Activated CD4-positive, alpha-beta T cell treated with anti-CD3 and anti-CD28 coated beads for 36 hours (primary cell): Measurements from ENCODE around the gene KNDC1. TPM values are rescaled to one million over a fixed set of nuclear protein-coding genes. Genes with fewer than 3 reads are reported as not detected.

Experiments
- ATAC-seq: fragments of 200-7000 bp; cut with Tn5 transposase; one replicate; pipeline ENCODE4 v1.10.0; 2021; ENCODE audit warnings: mild to moderate bottlenecking, moderate library complexity
- CTCF ChIA-PET: fragments of 350-600 bp; sonication (Branson Sonifier 250); formaldehyde crosslinking; loops from one replicate; lab custom pipeline; 2021; ENCODE audit warnings: antibody characterized with exemption; lab: Charles Lee
- POLR2A ChIA-PET: fragments of 350-600 bp; sonication (Branson Sonifier 250); formaldehyde crosslinking; loops from one replicate; lab custom pipeline; 2021; ENCODE audit warnings: antibody characterized with exemption, inconsistent platforms; lab: Charles Lee
- DNase-seq: peaks from one replicate; pipeline ENCODE4 v3.0.0-alpha.2; 2020
- H3K27ac Mint-ChIP-seq: one replicate; pipeline ENCODE4 v1.8.0; 2021; ENCODE audit warnings: mixed read lengths
- H3K27me3 Mint-ChIP-seq: one replicate; pipeline ENCODE4 v1.8.0; 2021; ENCODE audit warnings: mixed read lengths
- H3K36me3 Mint-ChIP-seq: one replicate; pipeline ENCODE4 v1.8.0; 2021; ENCODE audit warnings: low read depth, mixed read lengths
- H3K4me1 Mint-ChIP-seq: one replicate; pipeline ENCODE4 v1.8.0; 2021; ENCODE audit warnings: mixed read lengths
- H3K4me3 Mint-ChIP-seq: one replicate; pipeline ENCODE4 v1.8.0; 2021; ENCODE audit warnings: mild to moderate bottlenecking, moderate library complexity, mixed read lengths
- H3K9me3 Mint-ChIP-seq: one replicate; pipeline ENCODE4 v1.8.0; 2021; ENCODE audit warnings: low read depth, mixed read lengths
- intact Hi-C, 2 experiments: fragments of 100-400 bp; cut with DNase I in 1 of 2; cut with micrococcal nuclease in 1 of 2; formaldehyde crosslinking; loops; one replicate each; pipeline versions ENCODE4 v1.14.2 to v1.15.1; 2022 to 2024; cut with DNase I, micrococcal nuclease
- total RNA-seq, 2 experiments: library from RNA; stranded (reverse); gene quantifications; one replicate each; pipeline ENCODE4 v1.2.3, GENCODE V29; 2021

Gene KNDC1
- total RNA-seq, 2 experiments from 2014 or later, result not detected

GRCh38 chr10:133185916-133186315 is 25.9 kb downstream of the KNDC1 start:
- ATAC-seq (no peak), DNase-seq (no peak)
- Mint-ChIP-seq H3K9me3 (no peaks in the 10 kb centered on the region), H3K36me3 (no peaks in the 10 kb centered on the region), H3K27me3 (no peaks in the 10 kb centered on the region), H3K27ac (no peak overlapping the region), H3K4me1 (no peaks in the 10 kb centered on the region), H3K4me3 (no peak overlapping the region)
- ChIA-PET CTCF (no interaction called here), POLR2A (no interaction called here)
- intact Hi-C loops, result no loop called here

GRCh38 chr10:133186416-133187090 is 26.5 kb downstream of the KNDC1 start:
- CTCF ChIA-PET, result no interaction called here
- no peaks in the 10 kb centered on the region for H3K4me1 Mint-ChIP-seq
- DNase-seq (no peak), ATAC-seq (no peak)
- POLR2A ChIA-PET, result no interaction called here
- no peaks in the 10 kb centered on the region for H3K27me3 Mint-ChIP-seq
- H3K9me3 Mint-ChIP-seq, result no peaks in the 10 kb centered on the region
- H3K27ac Mint-ChIP-seq, result no peak overlapping the region
- no peak overlapping the region for H3K4me3 Mint-ChIP-seq
- no peaks in the 10 kb centered on the region for H3K36me3 Mint-ChIP-seq
- intact Hi-C loops, result no loop called here

GRCh38 chr10:133187091-133187905 is 27.3 kb downstream of the KNDC1 start:
- no peaks in the 10 kb centered on the region for H3K36me3 Mint-ChIP-seq
- H3K27me3 Mint-ChIP-seq, result peaks cover 3% of the 10 kb centered on the region
- POLR2A ChIA-PET, result no interaction called here
- ATAC-seq, result no peak
- no peak overlapping the region for H3K4me3 Mint-ChIP-seq
- no peaks in the 10 kb centered on the region for H3K9me3 Mint-ChIP-seq
- H3K4me1 Mint-ChIP-seq, result no peaks in the 10 kb centered on the region
- no peak overlapping the region for H3K27ac Mint-ChIP-seq
- intact Hi-C loops, result no loop called here
- CTCF ChIA-PET, result no interaction called here
- DNase-seq, result no peak

GRCh38 chr10:133187906-133188681 is 28.1 kb downstream of the KNDC1 start:
- DNase-seq (no peak), ATAC-seq (no peak)
- Mint-ChIP-seq H3K4me1 (no peaks in the 10 kb centered on the region), H3K9me3 (no peaks in the 10 kb centered on the region), H3K36me3 (no peaks in the 10 kb centered on the region), H3K27me3 (peaks cover 3% of the 10 kb centered on the region), H3K4me3 (no peak overlapping the region), H3K27ac (no peak overlapping the region)
- POLR2A ChIA-PET, result no interaction called here
- CTCF ChIA-PET, result no interaction called here
- intact Hi-C loops, result no loop called here

GRCh38 chr10:133189256-133189655 is 29.2 kb downstream of the KNDC1 start:
- H3K36me3 Mint-ChIP-seq, result no peaks in the 10 kb centered on the region
- no peaks in the 10 kb centered on the region for H3K4me1 Mint-ChIP-seq
- DNase-seq (no peak), ATAC-seq (no peak)
- POLR2A ChIA-PET, result no interaction called here
- H3K9me3 Mint-ChIP-seq, result peaks cover 2% of the 10 kb centered on the region
- CTCF ChIA-PET, result no interaction called here
- no peak overlapping the region for H3K4me3 Mint-ChIP-seq
- intact Hi-C loops, result no loop called here
- peaks cover 5% of the 10 kb centered on the region for H3K27me3 Mint-ChIP-seq
- no peak overlapping the region for H3K27ac Mint-ChIP-seq

- Mint-ChIP-seq H3K27me3 (peaks cover 5% of the 10 kb centered on the region), H3K4me1 (no peaks in the 10 kb centered on the region), H3K36me3 (no peaks in the 10 kb centered on the region), H3K27ac (no peak overlapping the region), H3K9me3 (peaks cover 2% of the 10 kb centered on the region), H3K4me3 (no peak overlapping the region)
- no peak for DNase-seq
- POLR2A ChIA-PET, result no interaction called here
- ATAC-seq, result no peak
- intact Hi-C loops, result no loop called here
- CTCF ChIA-PET, result no interaction called here
These were observed 29.7 kb downstream of the KNDC1 start for GRCh38 chr10:133189726-133190125.

- ATAC-seq (no peak), DNase-seq (no peak)
- no peaks in the 10 kb centered on the region for H3K36me3 Mint-ChIP-seq
- no peaks in the 10 kb centered on the region for H3K4me1 Mint-ChIP-seq
- intact Hi-C loops, result no loop called here
- CTCF ChIA-PET, result no interaction called here
- H3K4me3 Mint-ChIP-seq, result no peak overlapping the region
- POLR2A ChIA-PET, result no interaction called here
- H3K27ac Mint-ChIP-seq, result no peak overlapping the region
- peaks cover 5% of the 10 kb centered on the region for H3K27me3 Mint-ChIP-seq
- peaks cover 2% of the 10 kb centered on the region for H3K9me3 Mint-ChIP-seq
These were observed 30.2 kb downstream of the KNDC1 start for GRCh38 chr10:133190225-133190624.

- Mint-ChIP-seq H3K4me3 (no peak overlapping the region), H3K4me1 (no peaks in the 10 kb centered on the region), H3K9me3 (peaks cover 2% of the 10 kb centered on the region), H3K27me3 (peaks cover 5% of the 10 kb centered on the region), H3K36me3 (no peaks in the 10 kb centered on the region), H3K27ac (no peak overlapping the region)
- POLR2A ChIA-PET, result no interaction called here
- intact Hi-C loops, result no loop called here
- CTCF ChIA-PET, result no interaction called here
- no peak for ATAC-seq
- DNase-seq, result no peak
These were observed 31.6 kb downstream of the KNDC1 start for GRCh38 chr10:133191651-133192050.

GRCh38 chr10:133194151-133194550 is 34.1 kb downstream of the KNDC1 start:
- Mint-ChIP-seq H3K4me1 (no peaks in the 10 kb centered on the region), H3K4me3 (no peak overlapping the region), H3K27ac (no peak overlapping the region), H3K27me3 (peaks cover 5% of the 10 kb centered on the region), H3K9me3 (peaks cover 2% of the 10 kb centered on the region), H3K36me3 (no peaks in the 10 kb centered on the region)
- ChIA-PET CTCF (no interaction called here), POLR2A (no interaction called here)
- DNase-seq, result no peak
- intact Hi-C loops, result no loop called here
- no peak for ATAC-seq

- Mint-ChIP-seq H3K4me1 (no peaks in the 10 kb centered on the region), H3K36me3 (no peaks in the 10 kb centered on the region), H3K4me3 (no peak overlapping the region), H3K9me3 (peaks cover 2% of the 10 kb centered on the region), H3K27me3 (peaks cover 5% of the 10 kb centered on the region), H3K27ac (no peak overlapping the region)
- no peak for DNase-seq
- POLR2A ChIA-PET, result no interaction called here
- ATAC-seq, result no peak
- intact Hi-C loops, result no loop called here
- CTCF ChIA-PET, result no interaction called here
These were observed 35.1 kb downstream of the KNDC1 start for GRCh38 chr10:133195096-133195495.

- no peak overlapping the region for H3K27ac Mint-ChIP-seq
- DNase-seq, result no peak
- H3K9me3 Mint-ChIP-seq, result peaks cover 2% of the 10 kb centered on the region
- H3K4me1 Mint-ChIP-seq, result no peaks in the 10 kb centered on the region
- peaks cover 5% of the 10 kb centered on the region for H3K27me3 Mint-ChIP-seq
- intact Hi-C loops, result no loop called here
- H3K4me3 Mint-ChIP-seq, result no peak overlapping the region
- H3K36me3 Mint-ChIP-seq, result no peaks in the 10 kb centered on the region
- CTCF ChIA-PET, result no interaction called here
- POLR2A ChIA-PET, result no interaction called here
- ATAC-seq, result no peak
These were observed 35.6 kb downstream of the KNDC1 start for GRCh38 chr10:133195611-133196010.
